K562 (cell line): ENCODE measurements around the gene SOHLH1. TPM values are rescaled to one million over a fixed set of nuclear protein-coding genes. Genes with fewer than 3 reads are reported as not detected.

Experiments used
- ATAC-seq: fragments of 200-7000 bp; cut with Tn5 transposase; 3 replicates; pipeline ENCODE4 v1.9.1; 2020; ENCODE audit warnings: moderate library complexity
- BruUV-seq: library from RNA; stranded (reverse); fragments of 400-500 nt; replicated peaks from 2 replicates; lab custom pipeline; 2021; lab: Mats Ljungman, UMichigan
- CTCF ChIA-PET: fragments of 300-600 bp; formaldehyde crosslinking; extraction: SDS; loops from one replicate; lab custom pipeline; 2021; ENCODE audit warnings: low intra/inter-chr PET ratio; lab: Yijun Ruan, JAX
- POLR2A ChIA-PET: fragments of 300-600, 350-650 bp; sonication (Branson Sonifier 250); formaldehyde crosslinking; extraction: SDS; loops from one replicate; lab custom pipeline; 2021; ENCODE audit warnings: antibody characterized with exemption, inconsistent platforms; lab: Yijun Ruan, JAX
- DNase-seq, 4 experiments: peaks; one replicate each; pipeline versions ENCODE4 v3.0.0 to v3.0.0-alpha.2; 2011 to 2018; ENCODE audit warnings: low spot score in 3 of 4, mixed read lengths in 3 of 4; ENCODE audit errors: extremely low read depth in 1 of 4
- FAIRE-seq: peaks from 2 replicates; lab custom pipeline; 2011; peaks lifted over from hg19 to GRCh38; lab: Jason Lieb, UNC
- H2AFZ ChIP-seq: 2 replicates; pipeline ENCODE4 v1.6.0; 2011; ENCODE audit warnings: low read depth, low read length, control low read depth, inconsistent platforms
- H3K27ac ChIP-seq: fragments of 200-600 bp; 3 replicates; pipeline ENCODE4 v1.8.0; 2011; ENCODE audit warnings: low read depth, mild to moderate bottlenecking, control low read depth, inconsistent platforms, low read length, moderate library complexity, mixed read lengths; ENCODE audit errors: extremely low read depth
- H3K27me3 ChIP-seq, 2 experiments: fragments of 300-600 bp in 1 of 2; 2 replicates in 1 of 2; 3 replicates in 1 of 2; pipeline versions ENCODE4 v1.6.0 to v1.8.0; 2011; ENCODE audit warnings: inconsistent platforms in 2 of 2, low read length in 2 of 2, mild to moderate bottlenecking in 1 of 2, mixed read lengths in 1 of 2, moderate library complexity in 1 of 2; ENCODE audit not compliant: control insufficient read depth in 2 of 2, insufficient read depth in 2 of 2
- H3K36me3 ChIP-seq: fragments of 300-600 bp; 3 replicates; pipeline ENCODE4 v1.8.0; 2011; ENCODE audit warnings: mild to moderate bottlenecking, low read length, inconsistent platforms; ENCODE audit not compliant: control insufficient read depth, insufficient read depth
- H3K4me1 ChIP-seq, 2 experiments: fragments of 200-600 bp in 1 of 2; replicated peaks in 1 of 2; 2 replicates in 1 of 2; 3 replicates in 1 of 2; pipeline versions ENCODE4 v1.5.1 to v1.8.0; 2011; ENCODE audit warnings: inconsistent platforms in 2 of 2, low read length in 2 of 2, mild to moderate bottlenecking in 1 of 2, mixed read lengths in 1 of 2, moderate library complexity in 1 of 2; ENCODE audit not compliant: control insufficient read depth in 2 of 2, insufficient read depth in 2 of 2
- H3K4me2 ChIP-seq: 2 replicates; pipeline ENCODE4 v1.6.1; 2011; ENCODE audit warnings: low read length, control low read depth, inconsistent platforms, mixed read lengths; ENCODE audit not compliant: insufficient read depth
- H3K4me3 ChIP-seq: fragments of 200-600 bp; sonication (generic), shearing (Covaris generic); 2 replicates; pipeline ENCODE4 v1.5.1; 2016; ENCODE audit warnings: control low read depth, inconsistent platforms
- H3K79me2 ChIP-seq: fragments of 200-600 bp; 3 replicates; pipeline ENCODE4 v1.8.0; 2011; ENCODE audit warnings: low read length, inconsistent platforms; ENCODE audit not compliant: control insufficient read depth, insufficient read depth
- H3K9ac ChIP-seq, 2 experiments: 2 replicates each; pipeline versions ENCODE4 v1.6.0 to v1.6.1; 2011; ENCODE audit warnings: low read depth in 2 of 2, low read length in 2 of 2, control low read depth in 1 of 2, inconsistent platforms in 1 of 2, mild to moderate bottlenecking in 1 of 2, mixed read lengths in 1 of 2; ENCODE audit not compliant: insufficient read depth in 1 of 2
- H3K9me1 ChIP-seq: one replicate; pipeline ENCODE4 v1.6.0; 2011; ENCODE audit warnings: inconsistent platforms, mild to moderate bottlenecking, low read length, moderate library complexity; ENCODE audit not compliant: control insufficient read depth, insufficient read depth
- H3K9me3 ChIP-seq: replicated peaks from 2 replicates; pipeline ENCODE4 v1.5.1; 2011; ENCODE audit warnings: low read depth, low read length, inconsistent platforms; ENCODE audit not compliant: control insufficient read depth, insufficient read depth
- H4K20me1 ChIP-seq: replicated peaks from 2 replicates; pipeline ENCODE4 v1.6.1; 2011; ENCODE audit warnings: low read length, inconsistent platforms, mixed read lengths; ENCODE audit not compliant: control insufficient read depth, insufficient read depth
- EGR1 ChIP-seq: fragments of 450-650 bp; conservative IDR thresholded peaks from 2 replicates; pipeline ENCODE4 v1.6.1; 2017; ENCODE audit warnings: mild to moderate bottlenecking
- KLF16 ChIP-seq: IDR thresholded peaks from 2 replicates; pipeline ENCODE4 v1.6.1; 2016; ENCODE audit warnings: antibody characterized with exemption
- WGBS: fragments of 100-300 bp; shearing (Covaris generic); methylation state at CpG from one replicate; pipeline ENCODE4 v1.1.6; 2016; ENCODE audit warnings: low coverage, mixed read lengths; ENCODE audit not compliant: insufficient coverage; ENCODE audit errors: missing lambda C conversion rate; 5-methylcytosine and 5-hydroxymethylcytosine counted together
- in situ Hi-C: fragments of 300-500 bp; cut with MboI; formaldehyde crosslinking; loops from 4 replicates; pipeline ENCODE4 v1.15.0; 2018; ENCODE audit warnings: inconsistent platforms, mixed read lengths
- intact Hi-C: fragments of 100-400 bp; cut with micrococcal nuclease; formaldehyde crosslinking; loops from 2 replicates; pipeline ENCODE4 v1.14.2; 2022
- polyA plus RNA-seq, 8 experiments: library from polyadenylated mRNA; depleted of rRNA in 4 of 8; stranded (reverse) in 5 of 8; unstranded in 3 of 8; fragments of >200 nt; fragmentation: Nextera tagmentation in 2 of 8; fragmentation: Illumina TruSeq in 1 of 8; extraction: Ambion mirVana in 2 of 8; extraction: Trizol in 1 of 8; gene quantifications; 2 replicates each; pipeline versions ENCODE4 v1.2.1 to v1.2.3, GENCODE V29; 2011 to 2014; ENCODE audit warnings: inconsistent platforms in 1 of 8, missing spikeins in 1 of 8
- total RNA-seq, 7 experiments: library from RNA; depleted of rRNA in 6 of 7; stranded (reverse); fragments of >200 nt in 6 of 7; fragmentation: Illumina TruSeq in 2 of 7; extraction: Trizol in 2 of 7; gene quantifications; 2 replicates each; pipeline versions ENCODE4 v1.2.1 to v1.2.3, GENCODE V29; 2011 to 2021; ENCODE audit warnings: low replicate concordance in 1 of 7
- TF ChIP-seq, protein P1 (sequence below), 2 experiments: fragments of 250-450 bp in 1 of 2; fragments of 450-650 bp in 1 of 2; sonication (Bioruptor Pico) in 1 of 2; IDR thresholded peaks; 2 replicates each; pipeline versions ENCODE4 v1.6.1 to v1.8.0; 2016 to 2021; ENCODE audit warnings: mild to moderate bottlenecking in 2 of 2, moderate library complexity in 2 of 2, missing compliant biosample characterization in 1 of 2, missing genetic modification characterization in 1 of 2

SOHLH1 gene
- total and polyA plus RNA-seq, 9 of the 15 experiments (the other 6 are each of a cell fraction or from before 2014, with no cell fraction given) = 0.17 to 0.41 (median 0.29) TPM; not detected in 6

GRCh38 chr9:135692410-135692809 is 6.9 kb downstream of the SOHLH1 start:
- H3K79me2 ChIP-seq = no peaks in the 10 kb centered on the region
- WGBS = 2% methylated on average over 11 of the region's 11 CpGs
- intact Hi-C loops (no loop called here), in situ Hi-C loops (no loop called here)
- ChIA-PET POLR2A (interaction anchor here (1.0 to 1.1 kb wide), 2 partner anchors 17 to 140 kb away, joined by 3 to 4 read pairs; no protein-coding TSS in a partner anchor), CTCF (no interaction called here)
- H3K9ac ChIP-seq = no peak overlapping the region; a peak in 1 of 4 replicates
- no peak overlapping the region for H3K4me2 ChIP-seq
- DNase-seq (peak in 2 of 4 experiments; percentile 24 to 28), ATAC-seq (no peak), FAIRE-seq (no peak)
- no peak overlapping the region for H2AFZ ChIP-seq
- H3K27me3 ChIP-seq = peaks cover 38 to 91% of the 10 kb centered on the region in 2 experiments; a peak in 4 of 5 replicates
- no peaks in the 10 kb centered on the region; the same call in 1 of the 2 replicates for H3K9me3 ChIP-seq
- peaks cover 7% of the 10 kb centered on the region; the same call in 1 of the 2 replicates for H4K20me1 ChIP-seq
- BruUV-seq = no TSS peak
- no peak overlapping the region for H3K27ac ChIP-seq
- H3K4me3 ChIP-seq = no peak overlapping the region
- peaks cover 0 to 22% of the 10 kb centered on the region in 2 experiments; a peak in 1 of 5 replicates for H3K4me1 ChIP-seq
- H3K9me1 ChIP-seq = no peaks in the 10 kb centered on the region
- H3K36me3 ChIP-seq = no peaks in the 10 kb centered on the region
- TF ChIP-seq, protein P1, sequence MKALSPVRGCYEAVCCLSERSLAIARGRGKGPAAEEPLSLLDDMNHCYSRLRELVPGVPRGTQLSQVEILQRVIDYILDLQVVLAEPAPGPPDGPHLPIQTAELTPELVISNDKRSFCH (CRISPR knock-in tag; IDR thresholded peaks at IDR 0.05) = no peak
- TF ChIP-seq, protein P1 (tag; IDR thresholded peaks at IDR 0.05) = no peak
- TF ChIP-seq KLF16 (no peak), EGR1 (peak; percentile 85)
- TF ChIP-seq, all 486 proteins: peak for 1
